Upper lobe of left lung (tissue), 4 donors: ENCODE results near the gene ARHGAP26.

Experiments used
- EP300 ChIP-seq, 4 donors: sonication (generic); formaldehyde crosslinking; IDR thresholded peaks; one replicate each; pipeline ENCODE4 v1.5.1; 2017; ENCODE audit warnings: antibody characterized with exemption in 4 of 4, control low read depth in 2 of 4
- POLR2AphosphoS5 ChIP-seq, 2 donors: sonication (generic); formaldehyde crosslinking; IDR thresholded peaks; one replicate each; pipeline ENCODE4 v1.5.1; 2017; ENCODE audit warnings: antibody characterized with exemption in 2 of 2
- TF ChIP-seq, protein P1 (sequence below), 6 experiments: fragments of 450-650 bp in 4 of 6; fragments of 200-600 bp in 2 of 6; sonication (generic) in 2 of 6; IDR thresholded peaks; one replicate each; pipeline ENCODE4 v1.5.1; 2016 to 2019; ENCODE audit warnings: antibody characterized with exemption in 6 of 6

DNA sequence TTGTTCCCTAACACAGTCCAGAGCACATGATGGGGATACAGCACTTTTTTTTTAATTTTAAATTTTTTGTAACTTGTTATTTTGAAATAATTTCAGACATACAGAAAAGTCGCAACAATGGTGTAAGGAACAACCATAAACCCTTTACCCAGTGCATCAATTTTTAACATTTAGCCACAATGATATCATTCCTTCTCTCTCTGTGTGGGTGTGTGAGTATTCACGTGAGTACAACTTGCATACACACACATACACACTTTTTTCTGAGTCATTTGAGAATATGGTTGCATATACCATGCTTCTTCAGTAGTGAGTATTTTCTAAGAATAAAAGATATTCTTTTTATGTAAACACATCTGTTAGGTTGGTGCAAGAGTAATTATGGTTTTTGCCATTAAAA lies 135.2 kb downstream of the ARHGAP26 start:
- TF ChIP-seq, protein P1, sequence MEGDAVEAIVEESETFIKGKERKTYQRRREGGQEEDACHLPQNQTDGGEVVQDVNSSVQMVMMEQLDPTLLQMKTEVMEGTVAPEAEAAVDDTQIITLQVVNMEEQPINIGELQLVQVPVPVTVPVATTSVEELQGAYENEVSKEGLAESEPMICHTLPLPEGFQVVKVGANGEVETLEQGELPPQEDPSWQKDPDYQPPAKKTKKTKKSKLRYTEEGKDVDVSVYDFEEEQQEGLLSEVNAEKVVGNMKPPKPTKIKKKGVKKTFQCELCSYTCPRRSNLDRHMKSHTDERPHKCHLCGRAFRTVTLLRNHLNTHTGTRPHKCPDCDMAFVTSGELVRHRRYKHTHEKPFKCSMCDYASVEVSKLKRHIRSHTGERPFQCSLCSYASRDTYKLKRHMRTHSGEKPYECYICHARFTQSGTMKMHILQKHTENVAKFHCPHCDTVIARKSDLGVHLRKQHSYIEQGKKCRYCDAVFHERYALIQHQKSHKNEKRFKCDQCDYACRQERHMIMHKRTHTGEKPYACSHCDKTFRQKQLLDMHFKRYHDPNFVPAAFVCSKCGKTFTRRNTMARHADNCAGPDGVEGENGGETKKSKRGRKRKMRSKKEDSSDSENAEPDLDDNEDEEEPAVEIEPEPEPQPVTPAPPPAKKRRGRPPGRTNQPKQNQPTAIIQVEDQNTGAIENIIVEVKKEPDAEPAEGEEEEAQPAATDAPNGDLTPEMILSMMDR (IDR thresholded peaks at IDR 0.05), result no peak
- TF ChIP-seq POLR2AphosphoS5 (IDR thresholded peaks at IDR 0.05), result no peak
- no peak for TF ChIP-seq EP300 (IDR thresholded peaks at IDR 0.05)
